DND-41 (cell line): ENCODE results near the gene CCN2.
A peak's percentile ranks its signal among the peaks of the same experiment; 100 is the strongest.
"Not testable (repeated sequence)": the region's sequence is repeated elsewhere in the genome, so short reads cannot be mapped to it uniquely, and the experiment has no call there.

ENCODE experiments used
- ATAC-seq: fragments of 200-7000 bp; cut with Tn5 transposase; 3 replicates; pipeline ENCODE4 v1.9.1; 2021; ENCODE audit warnings: low read depth; ENCODE audit not compliant: insufficient read depth
- DNase-seq: peaks from one replicate; pipeline ENCODE4 v3.0.0-alpha.2; 2020
- H2AFZ ChIP-seq: 2 replicates; pipeline ENCODE4 v1.6.0; 2012; ENCODE audit warnings: low read depth, low read length
- H3K27ac ChIP-seq: 2 replicates; pipeline ENCODE4 v1.5.1; 2012; ENCODE audit warnings: low read length, inconsistent platforms
- H3K27me3 ChIP-seq: fragments of 200-600 bp; sonication (generic); 2 replicates; pipeline ENCODE4 v1.6.0; 2012; ENCODE audit warnings: low read length, mild to moderate bottlenecking, inconsistent platforms; ENCODE audit not compliant: insufficient read depth, poor library complexity
- H3K36me3 ChIP-seq: 2 replicates; pipeline ENCODE4 v1.5.1; 2012; ENCODE audit warnings: low read length, inconsistent platforms; ENCODE audit not compliant: insufficient read depth
- H3K4me1 ChIP-seq: 2 replicates; pipeline ENCODE4 v1.5.1; 2012; ENCODE audit warnings: mild to moderate bottlenecking, low read length; ENCODE audit not compliant: insufficient read depth
- H3K4me2 ChIP-seq: 2 replicates; pipeline ENCODE4 v1.6.0; 2012; ENCODE audit warnings: mild to moderate bottlenecking, moderate library complexity, low read length, inconsistent platforms; ENCODE audit not compliant: insufficient read depth
- H3K4me3 ChIP-seq, 2 experiments: fragments of 200-600 bp in 1 of 2; shearing (Covaris generic) in 1 of 2; 2 replicates each; pipeline ENCODE4 v1.5.1; 2012 to 2016; ENCODE audit warnings: inconsistent platforms in 2 of 2, low read length in 2 of 2, mild to moderate bottlenecking in 2 of 2, low read depth in 1 of 2, moderate library complexity in 1 of 2
- H3K79me2 ChIP-seq: 2 replicates; pipeline ENCODE4 v1.6.0; 2012; ENCODE audit warnings: low read length, inconsistent platforms; ENCODE audit not compliant: insufficient read depth
- H3K9ac ChIP-seq: 2 replicates; pipeline ENCODE4 v1.6.0; 2012; ENCODE audit warnings: low read depth, mild to moderate bottlenecking, inconsistent platforms, low read length, moderate library complexity
- H3K9me3 ChIP-seq: 2 replicates; pipeline ENCODE4 v1.5.1; 2012; ENCODE audit warnings: low read length, moderate library complexity, mild to moderate bottlenecking, inconsistent platforms; ENCODE audit not compliant: insufficient read depth, severe bottlenecking
- H4K20me1 ChIP-seq: 2 replicates; pipeline ENCODE4 v1.6.0; 2012; ENCODE audit warnings: low read length; ENCODE audit not compliant: insufficient read depth
- EZH2 ChIP-seq: IDR thresholded peaks from 3 replicates; pipeline ENCODE4 v1.6.1; 2012; ENCODE audit warnings: borderline replicate concordance, low read depth, mild to moderate bottlenecking, moderate library complexity, low read length, inconsistent platforms; ENCODE audit not compliant: severe bottlenecking
- TF ChIP-seq, protein P1 (sequence below): IDR thresholded peaks from 2 replicates; pipeline ENCODE4 v1.5.1; 2012; ENCODE audit warnings: borderline replicate concordance, low read length, moderate library complexity, mild to moderate bottlenecking; ENCODE audit not compliant: poor library complexity, severe bottlenecking; ENCODE audit errors: extremely low read depth

The CCN2 gene

DNA sequence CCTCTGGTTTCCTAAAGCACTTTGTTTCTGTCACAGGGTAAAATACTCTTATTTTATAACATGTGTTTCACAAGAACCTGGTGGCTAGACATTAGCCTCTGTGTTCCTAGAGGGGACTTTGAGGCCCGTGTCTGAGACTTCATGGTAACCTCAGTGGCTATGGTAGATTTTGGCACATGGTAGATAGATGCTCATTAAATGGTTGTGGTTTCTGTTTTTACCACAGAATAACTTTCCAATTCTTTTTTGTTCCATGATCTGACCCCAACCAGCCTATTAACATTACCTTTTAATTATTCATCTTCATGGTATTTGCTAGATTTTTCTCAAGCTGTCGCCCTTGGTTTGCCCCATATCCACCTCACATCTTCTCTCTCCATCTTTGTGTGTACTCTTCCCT, 34.3 kb downstream of the CCN2 start:
- ATAC-seq, result 0 out of 3 replicates have a peak, but pooled peaks have one; percentile 10
- H4K20me1 ChIP-seq, result no peaks in the 10 kb centered on the region
- DNase-seq, result no peak
- H3K4me3 ChIP-seq, result no peak overlapping the region
- H3K4me2 ChIP-seq, result no peak overlapping the region
- H3K27me3 ChIP-seq, result peaks cover 14% of the 10 kb centered on the region
- no peaks in the 10 kb centered on the region for H3K9me3 ChIP-seq
- H3K36me3 ChIP-seq, result no peaks in the 10 kb centered on the region
- H3K4me1 ChIP-seq, result peaks cover 12% of the 10 kb centered on the region; the same call in 1 of the 2 replicates
- no peak for TF ChIP-seq EZH2
- TF ChIP-seq, protein P1, sequence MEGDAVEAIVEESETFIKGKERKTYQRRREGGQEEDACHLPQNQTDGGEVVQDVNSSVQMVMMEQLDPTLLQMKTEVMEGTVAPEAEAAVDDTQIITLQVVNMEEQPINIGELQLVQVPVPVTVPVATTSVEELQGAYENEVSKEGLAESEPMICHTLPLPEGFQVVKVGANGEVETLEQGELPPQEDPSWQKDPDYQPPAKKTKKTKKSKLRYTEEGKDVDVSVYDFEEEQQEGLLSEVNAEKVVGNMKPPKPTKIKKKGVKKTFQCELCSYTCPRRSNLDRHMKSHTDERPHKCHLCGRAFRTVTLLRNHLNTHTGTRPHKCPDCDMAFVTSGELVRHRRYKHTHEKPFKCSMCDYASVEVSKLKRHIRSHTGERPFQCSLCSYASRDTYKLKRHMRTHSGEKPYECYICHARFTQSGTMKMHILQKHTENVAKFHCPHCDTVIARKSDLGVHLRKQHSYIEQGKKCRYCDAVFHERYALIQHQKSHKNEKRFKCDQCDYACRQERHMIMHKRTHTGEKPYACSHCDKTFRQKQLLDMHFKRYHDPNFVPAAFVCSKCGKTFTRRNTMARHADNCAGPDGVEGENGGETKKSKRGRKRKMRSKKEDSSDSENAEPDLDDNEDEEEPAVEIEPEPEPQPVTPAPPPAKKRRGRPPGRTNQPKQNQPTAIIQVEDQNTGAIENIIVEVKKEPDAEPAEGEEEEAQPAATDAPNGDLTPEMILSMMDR, result no peak
- no peak overlapping the region for H3K9ac ChIP-seq
- no peaks in the 10 kb centered on the region for H3K79me2 ChIP-seq
- no peak overlapping the region for H2AFZ ChIP-seq
- no peak overlapping the region for H3K27ac ChIP-seq

DNA sequence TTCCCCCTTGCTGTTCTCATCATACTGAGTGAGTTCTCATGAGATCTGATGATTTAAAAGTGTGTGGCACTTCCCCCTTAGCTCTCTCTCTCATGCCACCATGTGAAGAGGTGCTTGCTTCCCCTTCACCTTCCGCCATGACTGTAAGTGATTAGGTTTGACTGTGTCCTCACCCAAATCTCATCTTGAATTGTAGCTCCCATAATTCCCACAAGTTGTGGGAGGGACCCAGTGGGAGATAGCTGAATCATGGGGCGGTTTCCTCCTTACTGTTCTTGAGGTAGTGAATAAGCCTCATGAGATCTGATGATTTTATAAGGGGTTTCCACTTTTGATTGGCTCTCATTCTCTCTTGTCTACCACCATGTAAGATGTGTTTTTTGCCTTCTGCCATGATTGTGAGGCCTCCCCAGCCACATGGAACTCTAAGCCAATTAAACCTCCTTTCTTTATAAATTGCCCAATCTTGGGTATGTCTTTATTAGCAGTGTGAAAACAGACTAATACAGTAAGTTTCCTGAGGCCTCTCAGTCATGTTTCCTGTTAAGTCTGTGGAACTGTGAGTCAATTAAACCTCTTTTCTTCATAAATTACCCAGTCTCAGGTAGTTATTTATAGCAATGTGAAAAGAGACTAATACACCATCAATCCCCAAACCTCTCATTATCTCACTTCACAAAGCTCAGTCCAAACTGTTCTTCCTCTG, 34.9 kb downstream of the CCN2 start:
- not testable (repeated sequence) for H3K79me2 ChIP-seq, H3K36me3 ChIP-seq, ATAC-seq, H2AFZ ChIP-seq, H3K27ac ChIP-seq, H3K4me3 ChIP-seq, H4K20me1 ChIP-seq, H3K9ac ChIP-seq, H3K9me3 ChIP-seq, DNase-seq, H3K4me2 ChIP-seq
- H3K4me1 ChIP-seq, result peaks cover 12% of the 10 kb centered on the region; the same call in 1 of the 2 replicates
- peaks cover 14% of the 10 kb centered on the region for H3K27me3 ChIP-seq

DNA sequence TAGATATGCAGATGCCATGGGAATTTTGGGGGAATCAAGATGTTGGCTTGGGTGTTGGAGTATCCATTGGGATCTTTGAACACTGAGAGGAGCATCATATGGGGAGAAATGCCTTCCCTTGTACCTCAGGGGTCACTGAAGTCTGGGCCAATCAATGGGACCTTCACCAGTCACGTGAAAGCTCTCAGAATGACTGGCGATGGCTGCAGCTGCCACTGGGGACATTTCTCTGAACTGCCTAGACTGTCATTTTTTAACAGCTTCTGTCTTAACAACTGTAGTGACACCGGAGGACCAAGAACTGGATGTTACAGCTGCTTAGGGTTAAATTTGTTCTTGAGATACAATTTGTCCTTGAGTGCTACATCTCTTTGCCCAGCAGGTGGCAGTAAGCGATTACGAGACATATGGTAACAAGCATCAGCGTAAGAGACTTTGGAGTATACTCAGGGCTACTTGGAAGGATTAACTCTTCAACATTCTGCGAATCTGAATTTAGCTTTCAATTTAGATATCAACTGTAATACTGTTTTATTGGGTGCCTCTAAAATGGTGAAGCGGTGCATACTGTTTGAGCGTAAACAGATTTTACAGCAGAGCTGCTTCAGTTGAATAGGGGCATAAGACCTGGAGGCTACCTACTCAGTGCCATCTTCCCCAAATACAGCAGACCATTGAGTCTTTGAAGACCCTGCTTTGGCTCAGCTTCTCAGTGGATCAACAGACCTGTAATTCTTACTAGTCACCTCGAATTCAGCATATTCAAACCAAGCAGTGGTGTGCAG, 36.0 kb downstream of the CCN2 start:
- ATAC-seq (peak; percentile 75), DNase-seq (peak; percentile 61)
- Histone ChIP-seq H3K79me2 (no peaks in the 10 kb centered on the region), H3K36me3 (no peaks in the 10 kb centered on the region), H3K4me3 (no peak overlapping the region), H3K4me1 (peaks cover 12% of the 10 kb centered on the region; the same call in 1 of the 2 replicates), H4K20me1 (no peaks in the 10 kb centered on the region), H3K27me3 (peaks cover 14% of the 10 kb centered on the region), H3K9me3 (no peaks in the 10 kb centered on the region), H3K4me2 (no peak overlapping the region), H2AFZ (no peak overlapping the region), H3K9ac (no peak overlapping the region), H3K27ac (no peak overlapping the region)
- TF ChIP-seq, protein P1, result peak; percentile 91
- no peak for TF ChIP-seq EZH2

DNA sequence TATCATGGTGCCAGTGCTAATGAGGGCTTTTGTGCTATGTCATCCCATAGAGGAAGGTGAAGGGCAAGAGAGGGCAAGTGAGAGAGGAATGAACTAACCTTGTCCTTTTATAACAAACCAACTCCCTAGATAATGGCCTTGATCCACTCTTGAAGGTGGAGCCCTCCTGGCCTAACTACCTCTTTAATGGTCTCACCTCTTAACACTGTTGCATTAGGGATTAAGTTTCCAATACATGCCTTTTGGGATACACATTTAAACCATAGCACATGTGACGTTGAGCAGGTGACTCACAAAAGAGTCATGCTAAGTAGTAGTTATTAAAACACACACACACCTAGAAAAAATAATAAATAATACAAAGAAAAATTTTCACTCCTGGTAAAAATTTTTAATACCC, 36.9 kb downstream of the CCN2 start:
- Histone ChIP-seq H3K36me3 (no peaks in the 10 kb centered on the region), H4K20me1 (no peaks in the 10 kb centered on the region), H3K79me2 (no peaks in the 10 kb centered on the region), H3K4me1 (peaks cover 12% of the 10 kb centered on the region; the same call in 1 of the 2 replicates), H2AFZ (no peak overlapping the region), H3K27me3 (peaks cover 14% of the 10 kb centered on the region), H3K9ac (no peak overlapping the region), H3K4me2 (no peak overlapping the region), H3K27ac (no peak overlapping the region), H3K4me3 (no peak overlapping the region), H3K9me3 (no peaks in the 10 kb centered on the region)
- ATAC-seq (no peak), DNase-seq (no peak)
- TF ChIP-seq, protein P1, result no peak
- TF ChIP-seq EZH2, result no peak
